ENCODE results near the gene WFS1. TPM values are rescaled to one million over a fixed set of nuclear protein-coding genes. Genes with fewer than 3 reads are reported as not detected.
A peak's percentile ranks its signal among the peaks of the same experiment; 100 is the strongest.

WFS1 gene
- total and polyA plus RNA-seq, 2 donors (not counting 1 experiment from before 2014, with no cell fraction given), result 25.7 to 37.5 TPM

DNA sequence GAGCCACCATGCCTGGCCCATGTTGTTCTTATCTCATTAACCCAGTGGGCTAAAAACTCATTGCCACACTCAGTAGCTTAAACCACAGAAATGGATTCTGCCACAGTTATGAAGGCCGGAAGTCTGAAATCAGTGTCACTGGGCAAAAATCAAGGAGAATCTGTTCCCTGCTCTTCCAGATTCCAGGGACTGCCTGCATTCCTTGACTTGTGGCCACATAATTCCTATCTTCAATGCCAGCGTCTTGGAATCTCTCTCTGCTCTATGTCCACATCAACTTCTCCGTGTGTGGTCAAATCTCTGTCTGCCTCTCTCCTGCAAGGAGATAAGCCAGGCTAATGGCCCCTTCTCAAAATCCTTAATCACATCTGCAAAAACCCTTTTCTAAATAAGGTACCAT, 4.1 kb upstream of the WFS1 start:
- H3K27ac ChIP-seq (ENCODE audit: insufficient read depth, low read length), result no peak overlapping the region
- no peak for DNase-seq (ENCODE audit: low read depth in 2 of 2)
- H3K79me2 ChIP-seq (ENCODE audit: control insufficient read depth, insufficient read depth, low read length), result no peaks in the 10 kb centered on the region
- no peaks in the 10 kb centered on the region for H3K9me3 ChIP-seq (ENCODE audit: control insufficient read depth, insufficient read depth, low read depth, low read length)
- H3K9ac ChIP-seq (ENCODE audit: insufficient read depth, low read length), result no peak overlapping the region
- H3K4me2 ChIP-seq (ENCODE audit: extremely low read depth, insufficient read depth, low read length), result no peak overlapping the region
- TF ChIP-seq, protein P1, sequence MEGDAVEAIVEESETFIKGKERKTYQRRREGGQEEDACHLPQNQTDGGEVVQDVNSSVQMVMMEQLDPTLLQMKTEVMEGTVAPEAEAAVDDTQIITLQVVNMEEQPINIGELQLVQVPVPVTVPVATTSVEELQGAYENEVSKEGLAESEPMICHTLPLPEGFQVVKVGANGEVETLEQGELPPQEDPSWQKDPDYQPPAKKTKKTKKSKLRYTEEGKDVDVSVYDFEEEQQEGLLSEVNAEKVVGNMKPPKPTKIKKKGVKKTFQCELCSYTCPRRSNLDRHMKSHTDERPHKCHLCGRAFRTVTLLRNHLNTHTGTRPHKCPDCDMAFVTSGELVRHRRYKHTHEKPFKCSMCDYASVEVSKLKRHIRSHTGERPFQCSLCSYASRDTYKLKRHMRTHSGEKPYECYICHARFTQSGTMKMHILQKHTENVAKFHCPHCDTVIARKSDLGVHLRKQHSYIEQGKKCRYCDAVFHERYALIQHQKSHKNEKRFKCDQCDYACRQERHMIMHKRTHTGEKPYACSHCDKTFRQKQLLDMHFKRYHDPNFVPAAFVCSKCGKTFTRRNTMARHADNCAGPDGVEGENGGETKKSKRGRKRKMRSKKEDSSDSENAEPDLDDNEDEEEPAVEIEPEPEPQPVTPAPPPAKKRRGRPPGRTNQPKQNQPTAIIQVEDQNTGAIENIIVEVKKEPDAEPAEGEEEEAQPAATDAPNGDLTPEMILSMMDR (conservative IDR thresholded peaks at IDR 0.05 in 1 of 2, IDR thresholded peaks at IDR 0.05 in 1 of 2; ENCODE audit: low read depth in 1 of 2, low read length in 2 of 2), result no peak
- no peak for TF ChIP-seq EZH2 (IDR thresholded peaks at IDR 0.05; ENCODE audit: low read length, missing control alignments)
- H2AFZ ChIP-seq (ENCODE audit: low read length), result no peak overlapping the region
- no peaks in the 10 kb centered on the region for H4K20me1 ChIP-seq (ENCODE audit: control insufficient read depth, extremely low read depth, insufficient read depth, low read length)
- H3K4me1 ChIP-seq (ENCODE audit: control insufficient read depth, extremely low read depth, insufficient read depth, low read length), result peaks cover 3% of the 10 kb centered on the region
- H3K4me3 ChIP-seq (replicated peaks in 1 of 4; ENCODE audit: control extremely low read depth in 1 of 4, insufficient read depth in 1 of 4, low read depth in 3 of 4, low read length in 4 of 4), result no peak overlapping the region
- no peaks in the 10 kb centered on the region for H3K36me3 ChIP-seq (ENCODE audit: control insufficient read depth, insufficient read depth, low read length)
- H3K27me3 ChIP-seq (ENCODE audit: control insufficient read depth, insufficient read depth, low read length), result peaks cover 5% of the 10 kb centered on the region

DNA sequence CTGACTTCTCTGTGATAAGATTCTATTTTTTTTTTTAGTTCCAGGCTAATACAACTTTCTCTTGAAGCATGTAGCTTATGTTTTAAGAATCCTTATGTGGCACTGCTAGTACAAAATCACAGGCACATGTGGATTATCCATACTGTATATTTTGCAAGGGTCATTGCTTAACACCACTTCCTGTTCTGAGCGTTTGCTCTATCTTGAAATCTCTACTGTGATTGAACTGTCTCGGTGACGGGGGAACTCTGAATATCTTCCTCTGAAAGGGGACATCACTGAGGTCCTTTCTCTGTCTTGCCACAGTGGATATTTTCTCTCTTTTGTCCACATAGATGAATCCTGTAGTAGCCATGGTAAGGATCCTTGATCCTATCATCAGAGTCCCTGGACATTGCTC, 2.1 kb upstream of the WFS1 start:
- Histone ChIP-seq H3K36me3 (ENCODE audit: control insufficient read depth, insufficient read depth, low read length) (no peaks in the 10 kb centered on the region), H3K9ac (ENCODE audit: insufficient read depth, low read length) (no peak overlapping the region), H3K4me1 (ENCODE audit: control insufficient read depth, extremely low read depth, insufficient read depth, low read length) (peaks cover 21% of the 10 kb centered on the region), H3K27me3 (ENCODE audit: control insufficient read depth, insufficient read depth, low read length) (peaks cover 5% of the 10 kb centered on the region), H3K4me3 (replicated peaks in 1 of 4; ENCODE audit: control extremely low read depth in 1 of 4, insufficient read depth in 1 of 4, low read depth in 3 of 4, low read length in 4 of 4) (no peak overlapping the region), H4K20me1 (ENCODE audit: control insufficient read depth, extremely low read depth, insufficient read depth, low read length) (no peaks in the 10 kb centered on the region), H3K9me3 (ENCODE audit: control insufficient read depth, insufficient read depth, low read depth, low read length) (no peaks in the 10 kb centered on the region), H3K4me2 (ENCODE audit: extremely low read depth, insufficient read depth, low read length) (no peak overlapping the region), H3K79me2 (ENCODE audit: control insufficient read depth, insufficient read depth, low read length) (no peaks in the 10 kb centered on the region), H3K27ac (ENCODE audit: insufficient read depth, low read length) (no peak overlapping the region), H2AFZ (ENCODE audit: low read length) (no peak overlapping the region)
- no peak for DNase-seq (ENCODE audit: low read depth in 2 of 2)
- TF ChIP-seq, protein P1 (conservative IDR thresholded peaks at IDR 0.05 in 1 of 2, IDR thresholded peaks at IDR 0.05 in 1 of 2; ENCODE audit: low read depth in 1 of 2, low read length in 2 of 2), result no peak
- TF ChIP-seq EZH2 (IDR thresholded peaks at IDR 0.05; ENCODE audit: low read length, missing control alignments), result no peak

DNA sequence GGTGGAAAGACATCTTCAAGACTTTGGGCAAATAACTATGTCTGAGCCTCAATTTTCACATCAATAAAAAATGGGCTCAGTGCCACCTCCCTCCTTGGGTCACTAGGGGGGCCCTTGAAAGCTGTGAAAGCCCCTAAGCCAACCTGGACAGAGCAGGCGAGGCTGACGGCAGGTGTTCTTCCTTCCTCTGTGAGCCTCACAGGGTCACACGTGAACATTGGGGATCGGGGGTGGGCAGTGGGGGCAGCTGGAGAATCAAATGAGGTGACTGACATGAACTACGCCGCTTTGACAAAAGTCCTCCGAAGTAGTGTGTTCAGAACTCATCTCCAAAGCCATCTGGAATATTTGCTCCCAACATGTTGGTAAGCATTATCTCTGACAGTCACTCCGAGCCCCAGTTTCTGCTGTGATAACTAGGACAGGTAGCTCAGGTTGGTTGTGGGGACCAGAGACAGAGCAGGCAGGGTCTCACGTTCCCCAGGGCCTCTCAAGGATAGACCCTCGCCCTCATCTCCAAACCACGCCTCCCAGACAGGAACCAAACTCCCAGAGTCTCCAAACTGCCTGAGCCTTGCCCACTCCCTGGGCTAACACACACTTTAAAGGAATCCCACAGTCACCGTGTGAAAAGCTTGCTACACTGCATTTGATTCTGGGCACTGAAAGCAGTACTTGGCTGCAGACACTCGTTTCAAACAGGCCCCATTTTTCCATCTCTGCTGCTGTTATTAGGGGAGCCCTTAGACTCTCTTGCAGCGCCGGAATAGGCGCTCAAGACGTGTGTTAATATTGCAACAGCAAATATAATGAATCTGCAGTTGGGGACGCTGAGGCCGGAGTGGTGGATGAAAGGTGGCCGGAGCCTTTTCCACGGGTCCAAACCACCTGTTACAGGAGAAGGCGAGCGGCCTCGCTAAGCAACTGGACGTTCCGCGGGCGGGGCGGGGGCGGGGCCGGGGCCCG, 717 bp upstream of the WFS1 start:
- H3K79me2 ChIP-seq (ENCODE audit: control insufficient read depth, insufficient read depth, low read length), result no peaks in the 10 kb centered on the region
- peak overlapping the region; percentile 92 for H3K4me2 ChIP-seq (ENCODE audit: extremely low read depth, insufficient read depth, low read length)
- no peaks in the 10 kb centered on the region for H3K36me3 ChIP-seq (ENCODE audit: control insufficient read depth, insufficient read depth, low read length)
- TF ChIP-seq, protein P1 (conservative IDR thresholded peaks at IDR 0.05 in 1 of 2, IDR thresholded peaks at IDR 0.05 in 1 of 2; ENCODE audit: low read depth in 1 of 2, low read length in 2 of 2), result no peak
- TF ChIP-seq EZH2 (IDR thresholded peaks at IDR 0.05; ENCODE audit: low read length, missing control alignments), result no peak
- peaks cover 5% of the 10 kb centered on the region for H3K27me3 ChIP-seq (ENCODE audit: control insufficient read depth, insufficient read depth, low read length)
- H3K4me3 ChIP-seq (replicated peaks in 1 of 4; ENCODE audit: control extremely low read depth in 1 of 4, insufficient read depth in 1 of 4, low read depth in 3 of 4, low read length in 4 of 4), result peak overlapping the region; percentile 26 to 51 (median 38)
- DNase-seq (ENCODE audit: low read depth in 2 of 2), result no peak
- no peaks in the 10 kb centered on the region for H4K20me1 ChIP-seq (ENCODE audit: control insufficient read depth, extremely low read depth, insufficient read depth, low read length)
- peak overlapping the region; percentile 18 for H2AFZ ChIP-seq (ENCODE audit: low read length)
- H3K27ac ChIP-seq (ENCODE audit: insufficient read depth, low read length), result no peak overlapping the region
- H3K9me3 ChIP-seq (ENCODE audit: control insufficient read depth, insufficient read depth, low read depth, low read length), result no peaks in the 10 kb centered on the region
- H3K9ac ChIP-seq (ENCODE audit: insufficient read depth, low read length), result peak overlapping the region; percentile 42
- peaks cover 34% of the 10 kb centered on the region for H3K4me1 ChIP-seq (ENCODE audit: control insufficient read depth, extremely low read depth, insufficient read depth, low read length)

All from fibroblast of lung (primary cell).